Transverse colon (tissue), 4 donors: ENCODE results near the gene KRTAP12-2.

Experiments
- CTCF ChIP-seq, 5 experiments: fragments of 200-600 bp in 3 of 5; fragments of 450-650 bp in 2 of 5; sonication (generic) in 3 of 5; IDR thresholded peaks; 1 replicate in 2 of 5; 2 replicates in 3 of 5; pipeline ENCODE4 v1.5.1; 2016 to 2017; ENCODE audit warnings: antibody characterized with exemption in 5 of 5, inconsistent platforms in 3 of 5, mild to moderate bottlenecking in 2 of 5, moderate library complexity in 1 of 5
- POLR2A ChIP-seq: fragments of 450-650 bp; IDR thresholded peaks from one replicate; pipeline ENCODE4 v1.6.1; 2016; ENCODE audit warnings: antibody characterized with exemption, mild to moderate bottlenecking, moderate library complexity
- POLR2AphosphoS5 ChIP-seq, 3 donors: sonication (generic); formaldehyde crosslinking; IDR thresholded peaks; one replicate each; pipeline ENCODE4 v1.6.1; 2016; ENCODE audit warnings: antibody characterized with exemption in 3 of 3

- TF ChIP-seq CTCF (IDR thresholded peaks at IDR 0.05) (no peak), POLR2AphosphoS5 (IDR thresholded peaks at IDR 0.05) (no peak), POLR2A (no peak)
Measured at GRCh38 chr21:44643741-44644310, 22.9 kb downstream of the KRTAP12-2 start.
